HG03175 (cell line): ENCODE measurements around the gene PRKG1.

Experiments used
- ATAC-seq: cut with Tn5 transposase; IDR thresholded peaks from one replicate; pipeline ENCODE4 v1.9.1; 2021; ENCODE audit warnings: mild to moderate bottlenecking, moderate library complexity; ENCODE audit not compliant: unreplicated experiment

Gene PRKG1

DNA sequence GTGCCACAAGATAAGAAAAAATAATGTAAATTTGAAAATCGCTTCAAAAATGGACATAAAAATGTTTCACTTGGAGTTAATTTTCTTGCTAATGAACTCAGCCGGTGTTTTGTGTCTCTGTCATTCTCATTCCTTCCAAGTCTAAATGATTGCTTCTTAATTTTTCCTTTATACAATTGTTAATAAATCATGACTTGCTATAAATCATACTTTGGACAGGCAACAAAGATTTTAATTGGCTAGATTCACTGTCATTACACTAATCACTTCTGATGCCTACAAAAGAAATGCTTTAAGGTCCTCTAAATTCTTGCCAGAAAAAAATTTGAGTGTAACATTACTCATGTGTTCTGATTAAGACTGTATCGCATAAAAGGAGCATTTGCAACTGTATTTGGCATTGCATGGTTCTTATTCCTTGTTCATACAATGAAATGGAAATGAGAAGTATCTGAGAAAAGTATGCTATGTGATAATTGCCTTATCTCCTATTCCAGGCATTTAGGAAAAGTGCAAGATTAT lies 1000.3 kb downstream of the PRKG1 start:
- no peak for ATAC-seq

DNA sequence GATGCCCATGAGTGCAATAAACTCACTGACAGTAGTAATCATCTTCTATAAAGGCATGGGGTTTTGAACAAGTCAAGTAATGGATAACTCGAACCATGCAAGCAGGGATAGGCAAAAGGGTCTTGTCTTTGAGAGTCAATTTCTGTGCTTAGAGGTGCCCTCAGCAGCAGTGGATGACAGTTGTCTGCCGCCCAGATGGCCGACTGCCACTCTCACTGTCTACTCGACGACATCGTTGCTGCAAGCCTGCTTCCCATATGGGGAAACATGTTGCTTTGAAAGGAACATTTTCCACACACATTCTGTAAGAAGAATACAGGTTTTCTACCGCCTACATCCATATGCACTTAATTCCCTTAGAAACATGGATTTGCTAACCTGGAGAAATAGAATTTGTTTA lies 1003.5 kb downstream of the PRKG1 start:
- ATAC-seq: no peak

DNA sequence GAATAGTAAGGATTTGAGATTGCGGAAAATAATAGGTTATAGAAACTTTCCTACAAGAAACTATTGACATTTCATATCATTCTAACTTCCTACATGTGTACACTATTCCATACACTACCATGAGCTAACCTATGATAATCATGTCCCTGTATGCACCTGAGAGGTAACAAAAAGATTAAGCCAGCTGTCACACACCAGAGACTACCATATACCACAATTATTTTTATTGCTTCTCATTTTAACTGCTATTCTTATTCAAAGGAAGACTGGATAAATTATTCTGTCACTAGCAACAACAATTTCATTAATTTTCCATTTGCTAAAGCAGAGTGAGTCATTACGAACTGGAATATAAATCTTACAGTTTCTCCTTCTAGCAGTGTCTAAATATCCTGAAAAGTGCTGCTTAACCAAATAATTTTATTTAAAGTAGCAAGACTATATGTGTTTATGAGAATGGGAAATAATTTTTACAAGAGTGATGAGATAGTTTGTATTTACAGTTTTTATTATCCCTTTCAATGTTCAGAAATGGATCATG lies 1004.2 kb downstream of the PRKG1 start:
- ATAC-seq: no peak

DNA sequence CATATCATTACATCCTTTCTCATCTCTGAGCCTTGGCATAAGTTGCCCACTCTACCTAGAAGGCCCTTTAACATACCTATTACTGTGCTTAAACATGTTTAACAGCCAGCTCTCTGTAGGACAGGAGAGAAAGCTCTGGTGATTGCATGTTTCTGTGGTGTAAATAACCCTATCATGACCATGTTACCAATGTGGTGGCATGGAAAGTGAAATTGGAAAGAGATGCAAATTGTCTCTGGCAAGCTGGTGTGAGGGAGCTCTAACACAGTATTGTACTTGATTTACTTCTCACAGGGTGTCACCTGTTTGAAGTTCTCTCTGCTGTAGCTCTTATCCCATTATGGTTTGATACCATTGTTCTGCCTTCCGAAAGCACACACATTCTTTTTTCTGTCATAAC lies 1008.0 kb downstream of the PRKG1 start:
- ATAC-seq: peak; percentile 65

DNA sequence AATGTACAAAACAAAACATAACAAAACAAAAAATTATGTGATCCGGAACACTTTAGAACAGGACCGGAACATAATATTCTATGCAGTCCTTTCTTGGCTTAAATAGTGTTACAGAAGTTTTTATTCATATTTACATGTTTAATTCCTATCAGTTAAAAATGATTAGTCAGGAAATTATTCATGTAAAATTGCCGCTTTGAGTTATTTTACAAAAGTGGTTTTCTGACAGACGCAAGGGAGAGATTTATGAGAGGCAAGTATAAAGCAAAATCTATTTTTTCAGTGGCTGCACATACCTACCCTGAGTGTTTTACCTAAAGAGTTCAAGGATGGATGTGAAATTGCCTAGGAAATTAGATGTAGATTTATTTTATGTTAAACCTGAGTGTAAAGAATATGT lies 1009.1 kb downstream of the PRKG1 start:
- ATAC-seq: no peak

DNA sequence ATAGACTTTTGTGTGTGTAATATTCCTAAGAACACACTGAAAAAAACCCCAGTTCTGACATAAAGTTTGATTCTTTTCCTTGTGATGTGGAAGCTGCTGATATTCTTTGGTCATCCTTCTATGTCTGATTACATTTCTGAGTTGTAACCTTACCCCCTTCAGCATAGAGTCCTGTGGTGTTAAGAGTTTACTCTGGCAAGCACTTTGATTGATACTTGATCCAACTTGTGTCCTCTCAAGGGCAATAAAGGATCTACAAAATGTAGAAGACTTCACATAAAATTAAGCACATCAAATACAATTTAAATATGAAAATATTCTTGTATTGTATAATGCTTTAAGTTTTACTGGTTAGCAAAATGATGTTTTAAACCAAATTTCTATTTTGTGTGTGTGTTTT lies 1018.1 kb downstream of the PRKG1 start:
- no peak for ATAC-seq

DNA sequence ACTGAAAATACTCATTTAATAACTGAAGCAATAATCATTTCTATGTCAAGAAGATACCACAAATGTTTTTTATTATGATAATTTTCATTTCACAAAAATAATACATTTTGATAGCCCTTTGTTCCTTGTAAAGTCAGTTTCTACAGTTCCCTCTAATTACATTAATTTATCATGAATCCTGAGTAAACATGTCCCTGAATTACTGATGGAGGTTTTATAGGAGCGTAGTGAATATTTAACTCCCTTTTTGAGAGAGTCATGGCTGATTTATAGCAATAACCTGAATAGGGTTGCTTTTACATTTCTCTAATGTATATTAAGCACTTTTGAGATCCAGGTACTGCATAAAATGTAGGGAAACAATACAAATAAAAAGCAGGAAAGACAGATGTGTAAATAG lies 1023.8 kb downstream of the PRKG1 start:
- ATAC-seq: no peak

DNA sequence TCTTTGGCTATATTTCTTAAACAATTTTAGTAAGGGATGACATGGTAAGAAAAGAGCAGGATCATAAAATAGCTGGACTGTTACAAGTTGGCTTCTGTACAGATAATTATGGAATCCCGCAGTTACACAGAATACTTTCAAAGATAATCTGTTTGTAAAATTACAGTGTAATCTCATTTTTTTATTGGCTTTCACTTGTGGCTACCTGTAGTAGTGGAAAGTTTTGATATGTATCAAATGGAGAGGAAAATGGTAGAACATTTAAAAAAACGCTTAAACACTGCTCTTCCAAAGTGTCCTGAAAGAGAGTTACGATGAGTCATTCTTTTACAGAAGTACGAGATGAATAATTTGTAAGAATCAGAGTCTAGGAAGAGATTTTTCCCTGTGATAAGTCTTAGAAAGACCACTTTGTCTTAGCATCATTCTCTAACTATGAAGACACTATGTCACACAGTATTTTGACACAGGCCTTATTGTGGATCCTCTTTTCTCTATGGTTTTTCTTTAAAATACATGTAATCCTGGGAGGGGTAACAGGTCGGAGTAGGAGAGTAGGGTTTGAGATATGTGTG lies 1024.8 kb downstream of the PRKG1 start:
- no peak for ATAC-seq

DNA sequence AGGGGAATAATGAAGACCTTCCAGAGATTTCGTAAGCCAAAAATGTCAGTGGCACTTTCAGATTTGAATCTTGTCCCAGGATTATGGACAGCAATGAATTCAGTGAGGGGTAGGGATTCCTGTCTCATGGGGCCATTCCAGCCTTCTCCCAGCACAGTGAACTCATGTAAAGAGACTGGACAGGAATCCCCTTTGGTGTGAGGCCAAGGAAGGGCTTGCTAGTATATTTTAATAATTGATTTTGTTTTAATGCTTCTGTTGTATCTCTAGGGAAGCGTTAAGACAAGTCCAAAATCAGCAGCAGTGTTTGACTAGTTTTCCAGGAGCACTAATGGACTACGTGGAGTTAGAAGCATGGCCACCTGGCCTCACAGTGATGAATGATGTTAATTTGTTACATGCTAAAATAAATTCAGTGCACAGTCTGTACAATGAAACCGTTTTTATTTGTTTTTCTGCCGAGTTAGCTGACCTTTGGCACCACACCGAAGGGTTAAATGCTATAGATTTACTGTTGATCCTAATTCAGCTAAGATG lies 1025.8 kb downstream of the PRKG1 start:
- no peak for ATAC-seq

DNA sequence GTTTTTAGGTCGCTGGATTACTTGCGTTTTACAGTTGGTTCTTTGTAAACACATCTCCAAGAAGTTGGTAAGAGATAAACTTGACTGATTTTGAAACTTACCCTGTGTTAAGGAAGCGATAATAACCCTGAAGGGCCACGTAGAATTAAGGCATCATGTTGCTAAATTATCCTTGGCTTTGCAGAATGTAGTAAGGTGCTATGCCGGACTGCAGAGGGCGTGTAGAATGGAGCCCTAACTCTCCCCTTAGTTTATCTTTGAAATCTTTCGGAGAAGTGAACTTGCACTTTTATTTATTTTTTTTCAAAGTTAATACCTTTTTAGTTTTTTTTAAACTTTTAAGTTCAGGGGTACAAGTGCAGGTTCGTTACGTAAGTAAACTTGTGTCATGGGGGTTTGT lies 1031.0 kb downstream of the PRKG1 start:
- no peak for ATAC-seq

DNA sequence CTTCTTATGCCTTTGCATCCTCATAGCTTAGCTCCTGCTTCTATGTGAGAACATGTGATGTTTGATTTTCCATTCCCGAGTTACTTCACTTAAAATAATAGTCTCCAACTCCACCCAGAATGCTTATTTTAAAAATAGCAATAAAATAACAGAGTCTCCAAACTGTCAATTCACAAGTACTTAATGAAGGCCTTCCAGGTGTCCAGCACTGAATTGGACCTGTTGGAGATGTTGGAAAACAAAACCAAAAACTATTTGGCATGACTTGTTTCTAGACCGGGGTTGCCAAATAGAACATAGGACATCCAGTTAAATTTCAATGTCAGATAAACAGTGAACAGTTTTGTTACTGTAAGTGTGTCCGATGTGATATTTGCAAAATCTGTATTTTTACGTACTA lies 1031.7 kb downstream of the PRKG1 start:
- ATAC-seq: no peak

DNA sequence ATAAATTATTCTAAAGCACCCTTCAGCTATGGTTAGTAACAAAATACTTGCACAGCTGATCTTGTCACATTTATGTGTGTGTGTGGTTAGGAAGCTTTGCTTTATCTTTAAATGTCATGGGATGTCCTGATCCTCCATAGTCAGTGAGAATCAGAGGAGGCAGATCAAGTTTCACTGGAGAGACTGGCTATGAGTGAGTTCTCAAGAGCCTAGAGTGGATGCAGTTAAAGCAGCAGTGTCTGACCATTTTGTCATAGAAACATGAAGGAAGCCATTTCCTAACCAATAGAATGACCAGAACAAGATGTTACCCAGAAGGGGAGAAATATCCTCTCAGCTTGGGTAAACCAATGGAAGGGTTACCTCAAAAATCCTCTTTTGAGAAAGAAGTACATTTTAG lies 1032.6 kb downstream of the PRKG1 start:
- no peak for ATAC-seq

DNA sequence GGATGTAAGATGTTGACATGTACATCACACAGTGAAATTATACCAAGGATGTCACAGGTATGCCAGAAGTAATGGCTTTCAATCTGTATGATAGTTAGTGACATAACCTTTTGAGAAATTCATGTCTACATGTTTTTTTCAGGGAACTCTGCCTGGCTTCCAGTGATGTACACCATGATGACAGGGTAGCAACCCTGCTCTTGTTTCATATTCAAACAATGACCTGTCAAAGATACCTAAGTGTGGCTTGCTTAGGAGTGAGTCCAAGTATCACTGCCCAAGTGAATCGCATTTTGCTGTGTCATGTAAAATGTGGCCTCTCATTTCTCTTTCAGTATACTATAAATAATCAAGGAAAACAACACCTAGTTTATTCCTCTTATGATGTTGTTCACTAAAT lies 1033.9 kb downstream of the PRKG1 start:
- ATAC-seq: no peak

DNA sequence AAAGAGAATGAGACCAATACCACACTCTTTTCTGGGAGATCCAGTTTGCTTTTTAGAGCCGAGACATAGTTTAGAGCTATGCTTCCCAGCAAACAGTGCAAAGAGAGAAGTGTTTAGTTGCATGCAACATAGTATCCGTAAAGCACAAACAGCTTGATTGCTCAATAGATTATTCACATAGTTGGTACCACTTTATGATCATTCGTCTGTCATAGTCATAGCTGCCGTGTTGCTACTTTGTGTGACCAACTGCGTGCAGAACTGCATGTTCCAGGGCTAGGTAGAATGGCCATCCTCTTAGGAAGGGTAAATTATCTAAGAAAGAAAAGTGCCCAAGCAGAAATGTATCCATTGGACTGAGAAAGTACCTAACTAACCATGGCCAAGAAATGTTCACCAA lies 1036.3 kb downstream of the PRKG1 start:
- ATAC-seq: no peak

DNA sequence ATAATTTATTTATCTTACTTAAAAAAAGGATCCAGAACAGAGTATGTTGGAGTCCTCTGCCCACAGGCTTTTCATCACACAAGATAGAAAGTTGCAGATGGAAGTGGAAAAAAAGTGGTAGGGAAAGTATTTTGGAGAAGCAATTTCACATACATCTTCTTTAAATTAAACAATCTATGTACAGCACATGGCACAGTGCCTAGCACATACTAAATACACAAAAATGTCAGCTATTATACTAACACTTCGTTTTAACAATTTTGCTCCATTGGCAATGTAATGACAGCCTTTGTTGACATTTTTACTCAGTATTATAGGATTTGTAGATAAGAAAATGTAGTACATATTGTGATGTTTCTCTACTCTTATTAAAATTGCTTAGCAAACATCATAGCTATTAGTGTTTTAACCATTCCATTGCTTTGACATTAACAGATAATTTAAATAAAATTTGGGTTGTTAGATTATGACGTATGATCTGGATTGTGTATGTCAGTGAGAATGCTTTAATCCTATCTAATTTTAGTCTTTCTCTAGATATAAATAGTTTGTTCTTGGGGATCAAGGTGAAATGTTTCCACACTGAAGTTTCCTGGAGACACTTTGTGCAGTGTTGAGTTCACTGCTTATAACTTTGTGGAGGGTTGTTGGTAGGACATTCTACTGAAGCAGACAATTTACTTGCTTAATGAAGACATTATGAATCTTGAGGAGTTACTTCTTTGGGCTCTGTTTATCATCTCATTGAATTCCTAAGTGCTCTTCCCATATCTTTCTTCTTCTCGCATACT lies 1037.0 kb downstream of the PRKG1 start:
- no peak for ATAC-seq

DNA sequence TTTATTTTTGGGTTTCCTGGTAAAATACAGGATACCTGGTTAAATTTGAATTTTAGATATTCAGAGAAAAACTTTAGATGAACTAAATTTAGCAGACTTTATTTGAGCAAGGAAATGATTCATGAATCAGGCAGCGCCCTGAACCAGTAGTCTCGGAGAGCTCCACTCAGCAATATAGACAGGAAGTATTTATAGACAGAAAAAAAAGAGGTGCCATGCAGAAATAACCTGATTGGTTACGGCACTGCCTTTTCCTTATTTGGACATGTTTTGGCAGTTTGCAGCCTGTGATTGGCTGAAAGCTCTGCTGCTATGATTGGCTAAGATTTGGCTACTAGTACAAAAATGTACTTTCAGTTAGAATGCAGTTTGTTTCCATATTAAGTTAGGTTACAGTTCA lies 1041.5 kb downstream of the PRKG1 start:
- ATAC-seq: no peak

DNA sequence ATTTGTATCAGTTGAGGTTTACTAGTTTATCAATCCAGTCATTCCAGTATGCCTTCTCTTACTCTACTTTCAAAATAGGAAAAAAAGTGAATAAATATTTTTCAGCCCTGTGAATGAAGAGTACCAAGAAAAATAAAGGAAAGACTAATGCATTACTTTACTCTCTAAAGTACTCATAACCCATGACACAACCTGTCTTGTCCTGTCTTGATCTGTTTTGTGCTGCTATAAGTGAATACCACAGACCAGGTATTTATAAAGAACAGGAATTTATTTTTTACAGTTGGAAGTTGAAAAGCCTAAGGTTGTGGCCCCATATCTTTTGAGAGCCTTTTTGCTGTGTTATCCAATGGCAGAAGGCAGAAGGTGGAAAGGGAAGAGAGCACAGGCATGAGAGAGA lies 1045.2 kb downstream of the PRKG1 start:
- no peak for ATAC-seq

DNA sequence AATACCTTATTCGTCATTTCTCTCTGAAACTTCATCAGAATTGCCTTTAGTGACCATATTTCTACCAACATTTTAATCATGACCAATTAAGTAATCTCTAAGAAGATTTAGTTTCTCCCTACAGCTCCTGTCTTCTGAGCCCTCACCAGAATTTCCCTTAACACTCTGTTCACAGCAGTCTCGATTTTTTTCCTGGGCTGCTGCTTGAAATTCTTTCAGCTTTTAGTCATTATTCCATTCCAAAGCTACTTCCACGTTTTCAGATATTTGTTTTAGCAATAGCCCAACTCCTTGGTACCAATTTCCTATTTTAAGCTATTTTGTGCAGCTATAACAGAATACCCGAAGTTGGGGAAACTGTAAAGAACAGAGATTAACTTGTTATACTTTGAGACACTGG lies 1047.4 kb downstream of the PRKG1 start:
- ATAC-seq: no peak

DNA sequence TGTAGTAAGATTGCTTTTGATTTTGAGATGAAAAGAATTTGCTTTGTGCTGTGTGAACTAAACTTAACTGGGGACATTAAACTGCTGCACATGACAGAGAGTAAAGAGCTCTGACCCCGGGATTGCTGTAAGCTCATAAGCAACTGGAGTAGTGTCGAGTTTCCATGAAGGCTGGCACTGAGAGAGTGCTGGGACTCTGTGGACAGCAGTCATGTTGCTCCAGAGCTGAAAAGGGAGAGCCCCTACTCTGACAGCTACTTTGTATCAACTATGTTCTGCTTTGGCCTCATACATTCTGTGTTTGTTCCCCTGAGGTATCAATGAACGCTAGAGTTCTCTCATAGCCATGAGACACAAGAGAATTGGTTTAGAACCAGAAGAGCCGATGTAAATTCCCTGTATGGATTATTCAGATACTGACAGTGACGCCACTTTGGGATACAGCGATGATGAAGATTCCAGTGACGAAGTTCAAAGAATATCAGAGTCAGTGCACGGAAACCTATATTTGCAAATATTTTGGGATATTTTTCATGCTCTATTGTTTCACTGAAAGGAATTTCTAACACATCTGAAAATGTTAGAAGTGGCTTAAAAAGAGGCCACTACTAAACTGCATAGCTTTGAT lies 1053.9 kb downstream of the PRKG1 start:
- ATAC-seq: no peak

DNA sequence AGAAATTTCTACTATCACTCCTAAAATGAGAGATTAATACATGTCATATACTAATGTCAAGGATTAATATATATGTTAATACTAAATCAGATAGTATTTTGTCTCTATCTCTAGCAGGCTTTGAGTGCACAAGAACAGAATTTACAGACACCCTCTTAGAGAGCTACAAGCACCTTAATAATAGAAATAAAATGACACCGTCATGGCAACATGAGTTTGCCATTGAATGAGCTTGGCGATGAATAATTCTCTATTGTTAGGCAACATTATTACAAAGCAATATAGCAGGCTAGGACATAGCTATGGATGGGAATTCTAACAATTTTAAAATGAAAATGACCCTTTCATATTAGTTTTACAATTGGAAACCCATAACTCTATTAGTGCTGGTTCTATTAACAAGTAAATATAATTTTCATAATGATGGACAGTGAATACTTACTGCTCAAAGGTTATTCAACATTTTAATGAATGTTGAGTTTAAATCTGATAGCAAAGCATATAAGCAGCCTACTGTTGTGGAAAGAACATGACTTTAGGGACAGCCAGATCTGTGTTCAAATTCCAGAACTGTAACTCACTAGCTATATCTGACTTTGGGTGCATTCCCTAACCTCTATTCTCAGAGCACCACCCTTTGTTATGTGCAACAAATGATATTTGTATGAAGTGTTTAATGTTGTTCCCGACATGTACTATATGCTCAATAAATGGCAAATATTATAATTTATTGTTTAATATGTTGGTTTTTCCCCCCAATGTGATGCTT lies 1055.3 kb downstream of the PRKG1 start:
- ATAC-seq: no peak

DNA sequence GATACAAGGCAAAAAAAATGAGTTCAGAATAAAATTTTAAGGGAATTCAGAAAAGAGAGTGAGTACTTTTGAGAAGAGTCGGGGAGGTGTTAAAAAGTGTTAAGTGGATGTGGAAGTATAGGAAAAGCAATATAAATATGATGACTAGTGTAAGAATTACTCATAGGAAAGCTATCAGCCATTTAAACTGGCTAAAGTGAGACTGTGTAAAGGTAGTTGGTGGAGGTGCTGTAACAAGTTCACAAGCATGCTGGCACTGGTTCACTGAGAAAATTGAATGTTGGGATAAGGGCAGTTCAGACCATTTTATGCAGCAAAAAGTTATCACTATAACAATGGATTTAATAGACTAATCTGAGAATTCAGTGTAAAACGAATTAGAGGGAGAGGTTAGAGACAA lies 1060.8 kb downstream of the PRKG1 start:
- ATAC-seq: no peak
